ENCODE data around the gene DOCK4.

DNA sequence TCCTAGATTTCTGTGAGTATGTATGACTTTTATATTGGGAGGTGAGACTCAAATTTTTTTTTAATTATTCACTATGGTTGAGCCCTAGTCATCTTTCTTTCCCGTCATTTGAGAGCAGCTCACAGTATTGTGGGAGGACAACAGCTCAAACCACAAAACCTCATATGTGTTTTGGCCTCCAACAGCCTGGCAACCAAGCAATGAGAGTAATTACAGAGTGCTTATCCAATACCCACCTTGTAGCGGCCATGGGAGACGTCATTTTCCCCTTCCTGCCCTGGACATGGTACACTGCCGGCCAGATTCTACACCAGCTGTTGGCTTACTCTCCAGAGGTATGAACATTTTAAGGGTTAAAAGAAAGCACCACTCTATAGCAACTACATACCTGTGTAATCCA is 49.1 kb downstream of the DOCK4 start:
- TF ChIP-seq, protein P1, sequence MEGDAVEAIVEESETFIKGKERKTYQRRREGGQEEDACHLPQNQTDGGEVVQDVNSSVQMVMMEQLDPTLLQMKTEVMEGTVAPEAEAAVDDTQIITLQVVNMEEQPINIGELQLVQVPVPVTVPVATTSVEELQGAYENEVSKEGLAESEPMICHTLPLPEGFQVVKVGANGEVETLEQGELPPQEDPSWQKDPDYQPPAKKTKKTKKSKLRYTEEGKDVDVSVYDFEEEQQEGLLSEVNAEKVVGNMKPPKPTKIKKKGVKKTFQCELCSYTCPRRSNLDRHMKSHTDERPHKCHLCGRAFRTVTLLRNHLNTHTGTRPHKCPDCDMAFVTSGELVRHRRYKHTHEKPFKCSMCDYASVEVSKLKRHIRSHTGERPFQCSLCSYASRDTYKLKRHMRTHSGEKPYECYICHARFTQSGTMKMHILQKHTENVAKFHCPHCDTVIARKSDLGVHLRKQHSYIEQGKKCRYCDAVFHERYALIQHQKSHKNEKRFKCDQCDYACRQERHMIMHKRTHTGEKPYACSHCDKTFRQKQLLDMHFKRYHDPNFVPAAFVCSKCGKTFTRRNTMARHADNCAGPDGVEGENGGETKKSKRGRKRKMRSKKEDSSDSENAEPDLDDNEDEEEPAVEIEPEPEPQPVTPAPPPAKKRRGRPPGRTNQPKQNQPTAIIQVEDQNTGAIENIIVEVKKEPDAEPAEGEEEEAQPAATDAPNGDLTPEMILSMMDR (IDR thresholded peaks at IDR 0.05; ENCODE audit: insufficient read depth, low read length): no peak
- no peak for TF ChIP-seq POLR2AphosphoS5 (IDR thresholded peaks at IDR 0.05; ENCODE audit: low read depth)
- no peak for TF ChIP-seq GABPA (IDR thresholded peaks at IDR 0.05; ENCODE audit: low read depth)
- TF ChIP-seq, protein P2, sequence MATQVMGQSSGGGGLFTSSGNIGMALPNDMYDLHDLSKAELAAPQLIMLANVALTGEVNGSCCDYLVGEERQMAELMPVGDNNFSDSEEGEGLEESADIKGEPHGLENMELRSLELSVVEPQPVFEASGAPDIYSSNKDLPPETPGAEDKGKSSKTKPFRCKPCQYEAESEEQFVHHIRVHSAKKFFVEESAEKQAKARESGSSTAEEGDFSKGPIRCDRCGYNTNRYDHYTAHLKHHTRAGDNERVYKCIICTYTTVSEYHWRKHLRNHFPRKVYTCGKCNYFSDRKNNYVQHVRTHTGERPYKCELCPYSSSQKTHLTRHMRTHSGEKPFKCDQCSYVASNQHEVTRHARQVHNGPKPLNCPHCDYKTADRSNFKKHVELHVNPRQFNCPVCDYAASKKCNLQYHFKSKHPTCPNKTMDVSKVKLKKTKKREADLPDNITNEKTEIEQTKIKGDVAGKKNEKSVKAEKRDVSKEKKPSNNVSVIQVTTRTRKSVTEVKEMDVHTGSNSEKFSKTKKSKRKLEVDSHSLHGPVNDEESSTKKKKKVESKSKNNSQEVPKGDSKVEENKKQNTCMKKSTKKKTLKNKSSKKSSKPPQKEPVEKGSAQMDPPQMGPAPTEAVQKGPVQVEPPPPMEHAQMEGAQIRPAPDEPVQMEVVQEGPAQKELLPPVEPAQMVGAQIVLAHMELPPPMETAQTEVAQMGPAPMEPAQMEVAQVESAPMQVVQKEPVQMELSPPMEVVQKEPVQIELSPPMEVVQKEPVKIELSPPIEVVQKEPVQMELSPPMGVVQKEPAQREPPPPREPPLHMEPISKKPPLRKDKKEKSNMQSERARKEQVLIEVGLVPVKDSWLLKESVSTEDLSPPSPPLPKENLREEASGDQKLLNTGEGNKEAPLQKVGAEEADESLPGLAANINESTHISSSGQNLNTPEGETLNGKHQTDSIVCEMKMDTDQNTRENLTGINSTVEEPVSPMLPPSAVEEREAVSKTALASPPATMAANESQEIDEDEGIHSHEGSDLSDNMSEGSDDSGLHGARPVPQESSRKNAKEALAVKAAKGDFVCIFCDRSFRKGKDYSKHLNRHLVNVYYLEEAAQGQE (IDR thresholded peaks at IDR 0.05; ENCODE audit: insufficient replicate concordance, low read depth): no peak
- TF ChIP-seq SPI1 (IDR thresholded peaks at IDR 0.05; ENCODE audit: borderline replicate concordance, low read depth): no peak
